Motor neuron (in vitro differentiated cells): ENCODE data around the gene CCDC43. TPM values are rescaled to one million over a fixed set of nuclear protein-coding genes. Genes with fewer than 3 reads are reported as not detected.

Source experiments
- ATAC-seq, 8 experiments: fragments of 200-7000 bp; cut with Tn5 transposase; replicated peaks in 6 of 8; 2 replicates each; pipeline ENCODE4 v1.8.0; 2021; ENCODE audit warnings: mild to moderate bottlenecking in 8 of 8, moderate library complexity in 8 of 8
- H3K27ac ChIP-seq, 2 donors: fragments of 250-450 bp; sonication (Bioruptor Pico); 2 replicates each; pipeline ENCODE4 v1.9.0; 2021; ENCODE audit warnings: antibody characterized with exemption in 2 of 2, mild to moderate bottlenecking in 2 of 2, moderate library complexity in 1 of 2
- H3K4me1 ChIP-seq, 2 donors: fragments of 250-450 bp; sonication (Bioruptor Pico); replicated peaks in 1 of 2; 2 replicates each; pipeline ENCODE4 v1.6.1; 2021; ENCODE audit warnings: antibody characterized with exemption in 2 of 2, mild to moderate bottlenecking in 2 of 2, moderate library complexity in 1 of 2
- H3K4me3 ChIP-seq, 5 donors: fragments of 250-450 bp; sonication (Bioruptor Pico); 2 replicates each; pipeline ENCODE4 v1.9.0; 2021; ENCODE audit warnings: antibody characterized with exemption in 5 of 5, mild to moderate bottlenecking in 5 of 5, moderate library complexity in 4 of 5
- WGBS, 10 experiments: fragments of 450-650 bp; shearing (Covaris generic); methylation state at CpG; one replicate each; pipeline ENCODE4 v1.0.0; 2022; 5-methylcytosine and 5-hydroxymethylcytosine counted together
- in situ Hi-C, 9 experiments: fragments of 400-800 bp; cut with MboI; loops; one replicate each; pipeline ENCODE4 v1.15.0; 2021; ENCODE audit warnings: low sequenced_read_pairs in 9 of 9, low pct_unique_long_range_greater_than_20kb in 2 of 9; ENCODE audit not compliant: unreplicated experiment in 9 of 9
- total RNA-seq, 8 experiments: library from RNA; unstranded; fragments of 300-600 nt; gene quantifications; 2 replicates each; pipeline versions ENCODE4 v1.2.3 to v1.2.4, GENCODE V29; 2022

The CCDC43 gene
- total RNA-seq, 8 experiments from 2014 or later: 25.6 to 40.7 (median 31.5) TPM

DNA sequence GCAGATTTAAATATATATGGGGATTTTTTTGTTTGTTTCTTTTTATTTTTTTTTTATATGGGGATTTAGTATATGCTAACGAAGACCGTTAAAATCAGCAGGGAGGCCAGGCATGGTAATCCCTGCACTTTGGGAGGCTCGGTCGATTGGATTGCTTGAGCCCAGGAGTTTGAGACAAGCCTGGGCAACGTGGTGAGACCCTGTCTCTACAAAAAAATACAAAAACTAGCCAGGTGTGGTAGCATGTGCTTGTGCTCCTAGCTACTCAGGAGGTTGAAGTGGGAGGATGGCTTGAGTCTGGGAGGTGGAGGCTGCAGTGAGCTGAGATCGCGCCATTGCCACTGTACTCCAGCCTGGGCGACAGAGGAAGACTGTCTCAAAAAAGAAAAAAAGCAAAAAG lies 55.6 kb downstream of the CCDC43 start:
- no peak for ATAC-seq
- H3K4me1 ChIP-seq: peaks cover 0 to 2% of the 10 kb centered on the region in 2 donors
- WGBS, 10 experiments: 0 to 88% (median 78%) methylated on average over 1 to 8 of the region's 8 CpGs
- in situ Hi-C loops: loop anchor here in 7 of 9 experiments (10.0 to 25.0 kb wide), 3 partner anchors 97 to 222 kb away; no protein-coding TSS in a partner anchor
- no peak overlapping the region for H3K27ac ChIP-seq
- no peak overlapping the region for H3K4me3 ChIP-seq

DNA sequence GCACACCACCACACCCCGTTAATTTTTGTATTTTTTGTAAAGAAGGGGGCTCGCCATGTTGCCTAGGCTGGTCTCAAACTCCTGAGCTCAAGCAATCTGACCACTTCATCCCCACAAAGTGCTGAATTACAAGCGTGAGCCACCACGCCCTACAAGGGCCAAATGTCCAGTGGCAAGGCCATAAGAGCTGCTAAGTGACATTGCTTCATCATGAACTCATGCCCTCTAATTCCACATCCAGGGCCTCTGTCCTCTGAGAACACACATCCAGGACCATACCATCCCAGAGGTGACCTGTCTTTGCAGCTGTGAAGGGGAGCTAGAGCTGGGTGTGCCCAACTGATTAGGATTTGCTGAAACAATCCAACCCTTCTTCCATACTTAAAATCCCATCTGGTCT lies 58.9 kb downstream of the CCDC43 start:
- no peak for ATAC-seq
- Histone ChIP-seq H3K27ac (no peak overlapping the region), H3K4me3 (no peak overlapping the region), H3K4me1 (peaks cover 18 to 20% of the 10 kb centered on the region in 2 donors)
- 73 to 100% (median 100%) methylated on average over 1 to 3 of the region's 4 CpGs; no CpG with 5 or more reads in 4 of the 10 experiments for WGBS, 10 experiments
- in situ Hi-C loops: loop anchor here in 7 of 9 experiments (10.0 to 25.0 kb wide), 3 partner anchors 93 to 218 kb away; no protein-coding TSS in a partner anchor

DNA sequence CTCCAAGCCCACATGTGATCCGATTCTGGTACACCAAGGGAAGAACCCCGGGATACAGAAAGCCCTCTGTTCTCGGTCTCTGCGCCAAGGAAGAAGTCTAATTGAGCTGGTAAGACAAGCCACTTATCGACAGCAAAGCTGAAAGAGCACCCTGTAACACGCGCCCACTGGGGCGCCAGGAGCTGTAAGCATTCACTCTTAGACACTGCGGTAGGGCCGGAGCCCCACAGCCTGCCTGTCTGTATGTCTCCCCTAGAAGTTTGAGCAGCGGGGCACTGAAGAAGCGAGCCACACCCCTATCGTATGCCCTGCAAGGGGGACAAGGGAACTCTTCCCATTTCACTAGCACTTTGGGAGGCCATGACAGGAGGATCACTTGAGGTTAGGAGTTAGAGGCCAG lies 60.3 kb downstream of the CCDC43 start:
- WGBS, 10 experiments: 92 to 100% (median 100%) methylated on average over 1 to 8 of the region's 13 CpGs; no CpG with 5 or more reads in 2 of the 10 experiments
- no peak overlapping the region for H3K4me3 ChIP-seq
- peaks cover 18 to 20% of the 10 kb centered on the region in 2 donors for H3K4me1 ChIP-seq
- in situ Hi-C loops: loop anchor here in 6 of 9 experiments (25.0 kb wide), 2 partner anchors 92 to 217 kb away; no protein-coding TSS in a partner anchor
- no peak overlapping the region for H3K27ac ChIP-seq
- no peak for ATAC-seq

DNA sequence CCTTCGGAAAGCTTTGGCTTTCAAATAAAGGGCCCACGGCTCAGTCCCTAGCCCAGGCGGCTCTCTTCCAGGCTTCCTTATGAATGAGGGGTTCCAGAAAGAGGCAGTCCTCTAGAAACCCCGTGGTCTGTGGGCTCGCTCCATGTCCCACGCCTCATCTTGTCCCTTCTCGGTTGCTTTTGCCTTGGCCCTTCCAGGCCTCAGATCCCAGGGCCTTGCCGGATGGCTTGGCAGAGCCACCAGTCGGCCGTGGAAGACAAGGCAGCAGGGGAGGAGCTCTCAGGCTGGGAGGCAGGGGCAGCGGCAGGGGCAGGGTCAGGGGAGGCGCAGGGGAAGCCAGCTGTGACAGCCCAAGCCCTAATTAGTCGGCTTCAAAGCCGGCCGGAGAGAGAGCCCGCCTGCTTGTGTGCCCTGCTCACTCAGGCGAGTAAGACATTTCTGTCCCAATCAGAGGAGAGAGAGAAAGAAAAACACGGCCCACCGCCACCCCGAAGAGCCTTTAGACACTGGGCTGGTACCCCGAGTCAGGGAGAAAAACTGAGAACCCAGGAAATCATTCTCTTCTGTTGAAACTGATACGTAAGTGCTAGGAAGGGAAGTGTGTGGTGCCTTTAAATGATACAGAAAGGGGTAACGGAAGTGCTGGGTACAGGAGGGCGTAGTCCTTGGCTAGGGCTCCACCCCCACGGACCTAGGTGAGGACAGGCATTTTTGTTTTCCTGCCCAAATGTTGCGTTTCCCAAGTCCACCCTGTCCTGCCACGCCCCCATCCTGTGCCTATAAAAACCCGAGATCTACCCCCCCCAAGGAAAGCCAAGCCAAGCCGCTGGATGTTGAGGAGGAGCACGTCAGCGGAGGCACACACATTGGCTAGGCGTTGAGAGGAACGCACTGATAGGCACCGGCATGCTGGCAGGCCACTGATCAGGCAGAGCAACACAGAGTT lies 61.1 kb downstream of the CCDC43 start:
- ATAC-seq: peak in 5 of 8 experiments; percentile 96 to 98 (median 97)
- H3K4me1 ChIP-seq: peaks cover 18 to 20% of the 10 kb centered on the region in 2 donors
- 32 to 84% (median 67%) methylated on average over 2 to 13 of the region's 34 CpGs; no CpG with 5 or more reads in 2 of the 10 experiments for WGBS, 10 experiments
- peak overlapping the region in 1 of 5 donors; percentile 17 for H3K4me3 ChIP-seq
- in situ Hi-C loops: loop anchor here in 6 of 9 experiments (25.0 kb wide), 2 partner anchors 91 to 216 kb away; no protein-coding TSS in a partner anchor
- H3K27ac ChIP-seq: peak overlapping the region; percentile 74 to 76

DNA sequence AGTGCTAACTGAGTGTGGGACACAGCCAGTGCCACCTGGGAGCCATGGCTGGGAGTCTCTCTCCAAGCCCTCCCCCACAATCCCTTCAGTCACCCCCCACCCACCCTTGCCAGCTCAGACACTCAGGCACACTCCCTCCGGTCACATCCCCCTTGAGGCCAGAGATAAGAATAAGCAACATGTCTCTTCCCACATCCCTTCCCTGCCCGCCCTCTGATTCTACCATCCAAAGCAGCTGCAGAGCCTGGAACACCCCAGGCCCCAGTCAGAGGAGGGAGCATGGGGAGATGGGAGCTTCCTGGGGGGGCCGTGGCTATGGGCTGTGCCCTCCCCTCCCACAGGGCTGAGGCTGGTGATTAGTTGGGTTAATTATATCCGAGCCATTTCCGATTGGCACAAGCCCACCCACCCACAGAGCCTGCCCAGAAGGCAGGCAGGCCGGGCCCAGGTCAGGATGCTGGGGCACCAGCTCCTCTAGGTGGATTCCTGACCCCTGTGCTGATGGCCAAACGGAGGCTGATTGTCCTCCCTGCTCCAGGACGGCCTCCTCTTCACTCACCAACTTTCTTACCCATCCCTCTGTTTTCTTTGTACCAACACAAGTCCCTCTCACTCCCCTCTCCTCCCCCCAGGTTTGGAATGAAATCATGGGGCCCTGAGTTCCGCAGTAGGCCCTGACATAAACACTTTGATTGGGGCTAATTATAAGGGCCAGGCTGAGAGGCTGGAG lies 61.9 kb downstream of the CCDC43 start:
- peak overlapping the region in 1 of 5 donors; percentile 17 for H3K4me3 ChIP-seq
- peak overlapping the region; percentile 74 to 76 for H3K27ac ChIP-seq
- 35 to 100% (median 41%) methylated on average over 1 to 4 of the region's 9 CpGs; no CpG with 5 or more reads in 5 of the 10 experiments for WGBS, 10 experiments
- in situ Hi-C loops: loop anchor here in 6 of 9 experiments (25.0 kb wide), 2 partner anchors 90 to 215 kb away; no protein-coding TSS in a partner anchor
- no peak for ATAC-seq
- peaks cover 18 to 20% of the 10 kb centered on the region in 2 donors for H3K4me1 ChIP-seq

Other genes starting within 250 kb of the CCDC43 start
- gene GPATCH8, start 186.4 kb downstream of the CCDC43 start, total RNA-seq: 10 to 100 TPM; 25.6 to 96.4 (median 29.7) TPM
- 10 to 100 TPM in 4 of 8 experiments, 1 to 10 TPM in 4; 1.0 to 34.2 (median 11.7) TPM for gene FZD2, start 132.3 kb downstream of the CCDC43 start, total RNA-seq
- gene MEIOC, start 33.3 kb downstream of the CCDC43 start, total RNA-seq: 1 to 10 TPM in 5 of 8 experiments, under 1 TPM in 3; 0.81 to 2.5 (median 1.0) TPM
- 10 to 100 TPM in 3 of 8 experiments, 1 to 10 TPM in 5; 2.8 to 20.0 (median 6.1) TPM for gene DBF4B, start 18.9 kb upstream of the CCDC43 start, total RNA-seq
- gene ADAM11, start 69.2 kb upstream of the CCDC43 start, total RNA-seq: 10 to 100 TPM in 1 of 8 experiments, 1 to 10 TPM in 5, under 1 TPM in 2; 0.15 to 10.1 (median 4.3) TPM
- gene GJC1, start 140.5 kb upstream of the CCDC43 start, total RNA-seq: 10 to 100 TPM in 2 of 8 experiments, 1 to 10 TPM in 6; 1.4 to 43.0 (median 9.0) TPM
- 1 to 10 TPM in 1 of 8 experiments, under 1 TPM in 3, not detected in 4; 0.63 to 1.1 (median 0.93) TPM for gene HIGD1B, start 158.1 kb upstream of the CCDC43 start, total RNA-seq
- 100 to 1,000 TPM in 2 of 8 experiments, 10 to 100 TPM in 6; 31.6 to 155 (median 63.5) TPM for gene EFTUD2, start 209.7 kb upstream of the CCDC43 start, total RNA-seq
- 1,000 to 10,000 TPM in 1 of 8 experiments, 1 to 10 TPM in 6, under 1 TPM in 1; 0.92 to 2,179 (median 1.8) TPM for gene GFAP, start 225.7 kb upstream of the CCDC43 start, total RNA-seq